Rectal smooth muscle tissue (tissue), 1 donor: ENCODE measurements around the gene GNB4.
A peak's percentile ranks its signal among the peaks of the same experiment; 100 is the strongest.

Experiments
- H3K27ac ChIP-seq: one replicate; pipeline ENCODE4 v1.7.0; 2013; ENCODE audit warnings: low read depth, low read length, inconsistent platforms
- H3K27me3 ChIP-seq: one replicate; pipeline ENCODE4 v1.7.0; 2013; ENCODE audit warnings: low read length; ENCODE audit not compliant: control insufficient read depth, insufficient read depth
- H3K36me3 ChIP-seq: one replicate; pipeline ENCODE4 v1.7.0; 2013; ENCODE audit warnings: low read length; ENCODE audit not compliant: control insufficient read depth, insufficient read depth
- H3K4me1 ChIP-seq: one replicate; pipeline ENCODE4 v1.7.0; 2013; ENCODE audit warnings: low read length; ENCODE audit not compliant: control insufficient read depth, insufficient read depth
- H3K4me3 ChIP-seq: one replicate; pipeline ENCODE4 v1.7.0; 2013; ENCODE audit warnings: low read length
- H3K9ac ChIP-seq: one replicate; pipeline ENCODE4 v1.7.0; 2013; ENCODE audit warnings: low read length

GNB4 gene

DNA sequence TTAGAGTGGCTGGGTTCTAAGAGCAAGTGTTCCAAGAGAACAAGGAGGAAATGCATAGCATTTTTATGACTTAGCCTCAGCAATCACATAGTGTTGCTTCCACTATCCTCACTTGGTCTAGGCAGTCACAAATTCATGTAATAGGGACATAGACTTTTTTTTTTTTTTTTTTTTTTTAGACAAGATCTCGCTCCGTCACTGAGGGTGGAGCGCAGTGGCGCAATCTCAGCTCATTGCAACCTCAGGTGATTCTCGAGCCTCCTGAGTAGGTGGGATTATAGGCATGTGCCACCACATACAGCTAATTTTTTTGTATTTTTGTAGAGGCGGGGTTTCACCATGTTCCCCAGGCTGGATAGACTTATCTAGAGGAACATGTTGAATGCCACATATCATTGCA is 4.7 kb upstream of the GNB4 start:
- peaks cover 3% of the 10 kb centered on the region for H3K4me1 ChIP-seq
- no peak overlapping the region for H3K9ac ChIP-seq
- no peak overlapping the region for H3K27ac ChIP-seq
- H3K36me3 ChIP-seq: no peaks in the 10 kb centered on the region
- no peak overlapping the region for H3K4me3 ChIP-seq
- no peaks in the 10 kb centered on the region for H3K27me3 ChIP-seq

GRCh38 chr3:179454887-179455286 is 3.6 kb upstream of the GNB4 start:
- H3K4me3 ChIP-seq: no peak overlapping the region
- no peak overlapping the region for H3K9ac ChIP-seq
- peaks cover 3% of the 10 kb centered on the region for H3K4me1 ChIP-seq
- H3K36me3 ChIP-seq: no peaks in the 10 kb centered on the region
- no peak overlapping the region for H3K27ac ChIP-seq
- no peaks in the 10 kb centered on the region for H3K27me3 ChIP-seq

GRCh38 chr3:179453967-179454366 is 2.7 kb upstream of the GNB4 start:
- H3K27me3 ChIP-seq: no peaks in the 10 kb centered on the region
- H3K36me3 ChIP-seq: no peaks in the 10 kb centered on the region
- no peak overlapping the region for H3K27ac ChIP-seq
- peaks cover 9% of the 10 kb centered on the region for H3K4me1 ChIP-seq
- H3K9ac ChIP-seq: no peak overlapping the region
- no peak overlapping the region for H3K4me3 ChIP-seq

- Histone ChIP-seq H3K27me3 (no peaks in the 10 kb centered on the region), H3K9ac (no peak overlapping the region), H3K4me1 (peaks cover 9% of the 10 kb centered on the region), H3K4me3 (no peak overlapping the region), H3K36me3 (no peaks in the 10 kb centered on the region), H3K27ac (no peak overlapping the region)
Measured at GRCh38 chr3:179452872-179453271, 1.6 kb upstream of the GNB4 start.

GRCh38 chr3:179452176-179452564 is 900 bp upstream of the GNB4 start:
- H3K4me1 ChIP-seq: peaks cover 9% of the 10 kb centered on the region
- peak overlapping the region; percentile 92 for H3K27ac ChIP-seq
- H3K4me3 ChIP-seq: peak overlapping the region; percentile 60
- no peaks in the 10 kb centered on the region for H3K36me3 ChIP-seq
- no peaks in the 10 kb centered on the region for H3K27me3 ChIP-seq
- H3K9ac ChIP-seq: no peak overlapping the region

DNA sequence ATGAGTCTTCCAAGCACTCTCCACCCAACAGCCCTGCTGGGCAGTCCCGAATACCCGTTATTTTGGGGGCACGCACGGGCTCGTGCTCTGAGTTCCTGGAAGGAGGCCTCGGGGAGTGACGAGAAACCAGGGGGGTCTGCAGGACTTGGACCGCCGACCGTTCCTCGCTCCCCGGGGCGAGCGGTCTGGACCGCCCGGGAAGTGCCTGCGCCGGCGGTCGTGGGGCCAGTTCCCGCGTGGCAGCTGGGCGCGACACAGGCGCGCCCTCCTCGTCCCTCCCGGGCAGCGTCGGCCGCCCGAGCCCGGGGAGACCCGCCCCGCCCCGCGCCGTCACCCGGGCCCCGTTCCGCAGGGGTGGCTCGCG is 387 bp downstream of the GNB4 start:
- peak overlapping the region; percentile 92 for H3K27ac ChIP-seq
- no peaks in the 10 kb centered on the region for H3K36me3 ChIP-seq
- no peak overlapping the region for H3K9ac ChIP-seq
- H3K27me3 ChIP-seq: no peaks in the 10 kb centered on the region
- H3K4me3 ChIP-seq: peak overlapping the region; percentile 60
- H3K4me1 ChIP-seq: peaks cover 9% of the 10 kb centered on the region

DNA sequence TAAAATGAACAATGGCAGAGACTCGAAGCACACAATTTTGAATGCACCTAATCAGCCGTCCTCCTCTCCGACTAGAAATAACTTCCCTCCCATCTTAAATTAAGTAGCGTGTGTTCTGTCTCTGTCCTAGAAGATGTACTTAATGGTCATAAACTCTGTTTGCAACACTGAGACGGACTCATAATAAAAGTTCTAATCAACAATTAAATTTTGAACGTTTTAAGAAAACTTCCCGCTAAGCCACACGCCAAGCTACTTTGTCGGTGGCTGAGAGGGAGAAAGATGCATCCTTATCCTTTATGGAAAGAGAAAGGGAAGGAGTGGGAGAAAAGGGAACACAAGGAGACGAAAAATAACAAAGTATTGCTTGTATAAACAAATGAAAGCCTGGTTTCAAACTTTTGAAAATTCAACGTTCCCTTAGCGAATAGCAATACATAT is 989 bp downstream of the GNB4 start:
- peak overlapping the region; percentile 92 for H3K27ac ChIP-seq
- peak overlapping the region; percentile 60 for H3K4me3 ChIP-seq
- peaks cover 9% of the 10 kb centered on the region for H3K4me1 ChIP-seq
- no peak overlapping the region for H3K9ac ChIP-seq
- H3K27me3 ChIP-seq: no peaks in the 10 kb centered on the region
- H3K36me3 ChIP-seq: no peaks in the 10 kb centered on the region

GRCh38 chr3:179449636-179450035 is 1.6 kb downstream of the GNB4 start:
- Histone ChIP-seq H3K27me3 (no peaks in the 10 kb centered on the region), H3K27ac (peak overlapping the region; percentile 92), H3K4me1 (peaks cover 9% of the 10 kb centered on the region), H3K9ac (no peak overlapping the region), H3K36me3 (no peaks in the 10 kb centered on the region), H3K4me3 (no peak overlapping the region)

GRCh38 chr3:179447251-179447650 is 4.0 kb downstream of the GNB4 start:
- no peaks in the 10 kb centered on the region for H3K36me3 ChIP-seq
- peaks cover 7% of the 10 kb centered on the region for H3K4me1 ChIP-seq
- H3K4me3 ChIP-seq: no peak overlapping the region
- no peak overlapping the region for H3K27ac ChIP-seq
- H3K9ac ChIP-seq: no peak overlapping the region
- H3K27me3 ChIP-seq: no peaks in the 10 kb centered on the region

- no peak overlapping the region for H3K27ac ChIP-seq
- peaks cover 6% of the 10 kb centered on the region for H3K4me1 ChIP-seq
- H3K36me3 ChIP-seq: no peaks in the 10 kb centered on the region
- H3K9ac ChIP-seq: no peak overlapping the region
- H3K27me3 ChIP-seq: no peaks in the 10 kb centered on the region
- H3K4me3 ChIP-seq: no peak overlapping the region
Measured at GRCh38 chr3:179446501-179446900, 4.8 kb downstream of the GNB4 start.

GRCh38 chr3:179438841-179439240 is 12.4 kb downstream of the GNB4 start:
- no peak overlapping the region for H3K27ac ChIP-seq
- no peaks in the 10 kb centered on the region for H3K36me3 ChIP-seq
- no peak overlapping the region for H3K4me3 ChIP-seq
- no peak overlapping the region for H3K9ac ChIP-seq
- H3K27me3 ChIP-seq: no peaks in the 10 kb centered on the region
- H3K4me1 ChIP-seq: no peaks in the 10 kb centered on the region

GRCh38 chr3:179436517-179436916 is 14.8 kb downstream of the GNB4 start:
- H3K27ac ChIP-seq: no peak overlapping the region
- no peak overlapping the region for H3K9ac ChIP-seq
- no peak overlapping the region for H3K4me3 ChIP-seq
- no peaks in the 10 kb centered on the region for H3K27me3 ChIP-seq
- no peaks in the 10 kb centered on the region for H3K4me1 ChIP-seq
- no peaks in the 10 kb centered on the region for H3K36me3 ChIP-seq

- Histone ChIP-seq H3K4me1 (no peaks in the 10 kb centered on the region), H3K27ac (no peak overlapping the region), H3K27me3 (no peaks in the 10 kb centered on the region), H3K36me3 (no peaks in the 10 kb centered on the region), H3K4me3 (no peak overlapping the region), H3K9ac (no peak overlapping the region)
Measured at GRCh38 chr3:179432451-179432850, 18.8 kb downstream of the GNB4 start.
